Measurements from ENCODE around the gene SALL3.
"Not testable (repeated sequence)": the region's sequence is repeated elsewhere in the genome, so short reads cannot be mapped to it uniquely, and the experiment has no call there.

Gene SALL3

GRCh38 chr18:78979730-78980278, at the start of gene SALL3:
TSS of gene SALL3 (plus strand) at chr18:78979818. CDS start at chr18:78980275, 457 bp downstream.
- DNase-seq = no peak

- DNase-seq = no peak
Measured at GRCh38 chr18:78932281-78932680, 47.3 kb upstream of the SALL3 start.

GRCh38 chr18:78934003-78934402, 45.6 kb upstream of the SALL3 start:
- no peak for DNase-seq

GRCh38 chr18:78934551-78935225, 44.9 kb upstream of the SALL3 start:
- DNase-seq = no peak

GRCh38 chr18:78935406-78935805, 44.2 kb upstream of the SALL3 start:
- no peak for DNase-seq

GRCh38 chr18:78936251-78937005, 43.2 kb upstream of the SALL3 start:
- no peak for DNase-seq

GRCh38 chr18:78937166-78937565, 42.5 kb upstream of the SALL3 start:
- no peak for DNase-seq

- DNase-seq = peak; percentile 2
Measured at GRCh38 chr18:78939105-78939504, 40.5 kb upstream of the SALL3 start.

- DNase-seq = no peak
Measured at GRCh38 chr18:78939734-78940494, 39.7 kb upstream of the SALL3 start.

- not testable (repeated sequence) for DNase-seq
Measured at GRCh38 chr18:78942236-78942635, 37.4 kb upstream of the SALL3 start.

- DNase-seq = no peak
Measured at GRCh38 chr18:78945628-78946027, 34.0 kb upstream of the SALL3 start.

- DNase-seq = no peak
Measured at GRCh38 chr18:78947291-78947690, 32.3 kb upstream of the SALL3 start.

GRCh38 chr18:78948221-78948620, 31.4 kb upstream of the SALL3 start:
- no peak for DNase-seq

- no peak for DNase-seq
Measured at GRCh38 chr18:78948707-78949106, 30.9 kb upstream of the SALL3 start.

GRCh38 chr18:78949216-78949615, 30.4 kb upstream of the SALL3 start:
- no peak for DNase-seq

GRCh38 chr18:78950386-78950785, 29.2 kb upstream of the SALL3 start:
- no peak for DNase-seq

- no peak for DNase-seq
Measured at GRCh38 chr18:78953566-78953965, 26.1 kb upstream of the SALL3 start.

- no peak for DNase-seq
Measured at GRCh38 chr18:78955051-78955450, 24.6 kb upstream of the SALL3 start.

GRCh38 chr18:78957140-78957539, 22.5 kb upstream of the SALL3 start:
- DNase-seq = no peak

- no peak for DNase-seq
Measured at GRCh38 chr18:78960709-78961108, 18.9 kb upstream of the SALL3 start.

GRCh38 chr18:78962098-78962497, 17.5 kb upstream of the SALL3 start:
- DNase-seq = no peak

- DNase-seq = not testable (repeated sequence)
Measured at GRCh38 chr18:78964727-78965126, 14.9 kb upstream of the SALL3 start.

- no peak for DNase-seq
Measured at GRCh38 chr18:78965260-78965659, 14.4 kb upstream of the SALL3 start.

All from activated naive CD4-positive, alpha-beta T cell treated with Interleukin-2 at 50 U/mL for 16 hours (primary cell).